Stimulated activated naive CD8-positive, alpha-beta T cell treated with anti-CD3 and anti-CD28 coated beads, Interleukin-15, Interleukin-2, amounts not matched to agents 100 U/mL and 50 U/mL, for 24 hours (primary cell): ENCODE results near the gene UBFD1.
"Not testable (repeated sequence)": the region's sequence is repeated elsewhere in the genome, so short reads cannot be mapped to it uniquely, and the experiment has no call there.

ENCODE experiments used
- ATAC-seq: fragments of 150-1000 bp; cut with Tn5 transposase; one replicate; pipeline ENCODE4 v1.10.0; 2021
- DNase-seq: peaks from one replicate; pipeline ENCODE4 v3.0.0; 2021

The UBFD1 gene

DNA sequence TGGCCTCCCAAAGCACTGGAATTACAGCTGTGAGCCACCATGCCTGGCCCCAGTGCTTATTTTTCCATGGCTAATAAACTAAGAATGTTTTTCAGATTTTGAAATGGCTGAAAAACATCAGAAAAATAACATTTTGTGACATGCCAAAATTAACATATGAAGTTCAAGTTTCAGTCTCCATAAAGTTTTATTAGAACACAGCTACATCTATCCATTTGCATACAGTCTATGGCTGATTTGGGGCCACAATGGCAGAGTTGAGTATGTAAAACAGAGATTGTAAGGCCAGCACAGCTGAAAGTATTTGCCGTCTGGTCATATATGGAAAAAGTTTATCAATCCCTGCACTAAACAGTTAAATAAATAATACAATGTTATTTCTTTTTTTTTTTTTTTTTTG, 52.4 kb downstream of the UBFD1 start:
- ATAC-seq (no peak), DNase-seq (no peak)

DNA sequence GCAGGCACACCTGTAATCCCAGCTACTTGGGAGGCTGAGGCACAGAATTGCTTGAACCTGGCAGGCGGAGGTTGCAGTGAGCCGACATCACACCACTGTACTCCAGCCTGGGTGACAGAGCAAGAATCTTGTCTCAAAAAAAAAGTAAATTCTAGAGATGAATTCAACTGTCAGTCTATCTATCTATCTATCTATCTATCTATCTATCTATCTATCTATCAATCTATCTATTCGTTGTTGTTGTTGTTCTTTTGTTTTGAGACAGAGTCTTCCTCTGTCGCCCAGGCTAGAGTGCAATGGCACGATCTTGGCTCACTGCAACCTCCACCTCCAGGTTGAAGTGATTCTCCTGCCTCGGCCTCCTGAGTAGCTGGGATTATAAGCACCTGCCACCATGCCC, 53.4 kb downstream of the UBFD1 start:
- not testable (repeated sequence) for DNase-seq, ATAC-seq

GRCh38 chr16:23611936-23612335, 54.4 kb downstream of the UBFD1 start:
- DNase-seq (no peak), ATAC-seq (no peak)

DNA sequence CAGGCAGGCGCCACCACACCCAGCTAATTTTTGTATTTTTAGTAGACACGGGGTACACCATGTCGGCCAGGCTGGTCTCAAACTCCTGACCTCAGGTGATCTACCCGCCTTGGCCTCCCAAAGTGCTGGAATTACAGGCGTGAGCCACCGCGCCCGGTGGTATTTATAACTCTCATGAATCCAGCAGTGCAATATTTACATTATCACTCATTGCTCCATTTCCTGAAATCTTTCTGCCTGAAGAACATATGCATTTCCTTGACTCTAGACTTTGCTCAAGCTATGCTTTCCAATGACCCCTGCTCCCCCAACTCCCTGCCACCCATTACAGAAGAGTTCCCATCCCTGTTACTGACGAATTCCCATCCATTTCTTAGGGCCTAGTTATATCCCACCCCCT, 58.3 kb downstream of the UBFD1 start:
- ATAC-seq (no peak), DNase-seq (no peak)
